ENCODE results near the gene GHRHR.

Gene GHRHR

DNA sequence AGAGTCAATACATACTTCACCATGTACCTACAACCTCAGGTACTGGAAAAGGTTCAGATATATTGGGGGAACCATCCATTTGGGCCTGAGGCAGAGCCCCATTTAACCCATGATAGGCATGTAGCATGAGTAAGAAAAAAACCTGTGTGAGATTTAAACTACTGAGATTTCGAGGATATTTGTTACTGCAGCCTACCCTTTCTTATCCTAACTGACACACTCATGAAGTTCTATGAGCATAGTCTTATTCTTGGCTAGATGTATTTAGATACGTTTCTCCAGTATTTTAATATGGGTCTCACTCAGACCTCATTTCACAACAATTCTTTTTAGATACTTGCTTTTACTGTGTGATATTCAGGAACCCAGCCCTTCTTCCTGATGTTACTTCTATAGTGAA, 39.3 kb downstream of the GHRHR start:
- DNase-seq (ENCODE audit: low read depth in 2 of 2): no peak

GRCh38 chr7:31003721-31004120, 40.0 kb downstream of the GHRHR start:
- no peak for DNase-seq (ENCODE audit: low read depth in 2 of 2)

GRCh38 chr7:31004393-31004792, 40.6 kb downstream of the GHRHR start:
- no peak for DNase-seq (ENCODE audit: low read depth in 2 of 2)

GRCh38 chr7:31006857-31007256, 43.1 kb downstream of the GHRHR start:
- no peak for DNase-seq (ENCODE audit: low read depth in 2 of 2)

DNA sequence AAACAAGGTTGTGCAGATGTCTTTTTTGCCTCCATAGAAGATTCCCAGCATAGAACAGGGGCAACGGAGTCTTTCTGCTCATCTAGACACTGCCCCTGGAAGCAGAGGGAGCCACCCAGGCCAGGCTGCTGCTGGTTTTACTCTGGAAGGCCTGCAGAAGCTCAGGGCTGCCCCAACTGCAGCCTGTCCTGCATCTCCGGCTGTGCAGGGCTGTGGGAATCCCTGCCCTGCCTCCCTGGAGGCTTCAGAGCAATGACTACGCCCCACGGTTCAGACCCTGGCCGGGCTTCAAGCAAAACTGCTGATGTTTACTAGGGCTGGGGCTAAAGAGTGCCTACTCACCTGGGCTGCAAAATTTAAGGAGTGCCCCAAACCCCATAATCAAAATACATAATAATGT, 43.9 kb downstream of the GHRHR start:
- DNase-seq (ENCODE audit: low read depth in 2 of 2): no peak

DNA sequence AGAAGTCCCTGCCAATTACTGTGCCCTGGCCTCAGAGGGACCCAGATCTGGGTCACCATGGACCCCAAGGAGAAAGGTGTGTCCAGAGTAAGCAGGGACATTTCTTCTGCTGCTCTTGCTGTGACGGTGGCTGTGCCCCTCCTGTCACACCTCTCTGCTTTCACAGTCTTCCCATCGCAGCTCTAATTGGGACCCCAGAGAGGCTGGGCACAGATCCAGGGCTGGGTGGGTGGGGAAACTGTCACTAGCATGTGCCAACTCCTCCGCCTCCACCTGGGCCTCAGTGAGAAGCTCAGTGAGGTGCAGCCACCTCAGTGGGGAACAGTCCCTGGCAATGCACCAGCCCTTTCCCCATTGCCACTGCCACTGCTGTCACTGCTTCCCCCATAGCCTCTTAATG, 51.1 kb downstream of the GHRHR start:
- no peak for DNase-seq (ENCODE audit: low read depth in 2 of 2)

GRCh38 chr7:31017032-31017675, 53.4 kb downstream of the GHRHR start:
- no peak for DNase-seq (ENCODE audit: low read depth in 2 of 2)

DNA sequence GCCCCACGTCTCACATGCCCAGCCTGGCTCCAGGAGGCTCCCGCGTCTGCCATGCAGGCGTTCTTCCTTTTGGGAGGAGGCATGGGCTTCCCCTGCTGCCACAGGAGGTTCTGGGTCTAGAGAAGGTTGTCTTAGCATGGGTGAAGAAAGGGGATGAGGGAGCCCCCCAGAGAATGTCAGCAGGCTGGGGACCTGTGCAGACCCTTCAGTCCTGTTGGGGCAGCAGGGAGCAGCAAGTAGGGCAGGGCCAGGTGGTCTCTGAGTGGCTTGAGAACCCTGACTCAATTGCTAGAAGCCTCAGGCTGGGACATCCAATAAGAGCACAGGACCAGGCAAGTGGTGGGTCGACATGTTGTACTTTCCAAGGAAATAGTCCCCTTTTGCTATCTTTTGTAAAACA, 54.0 kb downstream of the GHRHR start:
- DNase-seq (ENCODE audit: low read depth in 2 of 2): no peak

GRCh38 chr7:31019509-31019908, 55.8 kb downstream of the GHRHR start:
- no peak for DNase-seq (ENCODE audit: low read depth in 2 of 2)

GRCh38 chr7:31020161-31020560, 56.4 kb downstream of the GHRHR start:
- DNase-seq (ENCODE audit: low read depth in 2 of 2): no peak

- no peak for DNase-seq (ENCODE audit: low read depth in 2 of 2)
Observed at GRCh38 chr7:31020652-31021051, 56.9 kb downstream of the GHRHR start.

GRCh38 chr7:31022117-31022516, 58.4 kb downstream of the GHRHR start:
- DNase-seq (ENCODE audit: low read depth in 2 of 2): no peak

GRCh38 chr7:31022726-31023125, 59.0 kb downstream of the GHRHR start:
- no peak for DNase-seq (ENCODE audit: low read depth in 2 of 2)

GRCh38 chr7:31023877-31024276, 60.1 kb downstream of the GHRHR start:
- DNase-seq (ENCODE audit: low read depth in 2 of 2): no peak

- DNase-seq (ENCODE audit: low read depth in 2 of 2): no peak
Observed at GRCh38 chr7:31027161-31027965, 63.6 kb downstream of the GHRHR start.

GRCh38 chr7:31028006-31028405, 64.3 kb downstream of the GHRHR start:
- DNase-seq (ENCODE audit: low read depth in 2 of 2): no peak

- no peak for DNase-seq (ENCODE audit: low read depth in 2 of 2)
Observed at GRCh38 chr7:31028417-31028992, 64.8 kb downstream of the GHRHR start.
